Lung (tissue), 12 donors: ENCODE measurements around the gene PHETA1. TPM values are rescaled to one million over a fixed set of nuclear protein-coding genes. Genes with fewer than 3 reads are reported as not detected.
"Not testable (repeated sequence)": the region's sequence is repeated elsewhere in the genome, so short reads cannot be mapped to it uniquely, and the experiment has no call there.

Experiments
- ATAC-seq: fragments of 200-7000 bp; cut with Tn5 transposase; one replicate; pipeline ENCODE4 v1.9.1; 2020; ENCODE audit warnings: moderate number of reproducible peaks; ENCODE audit not compliant: insufficient read depth, low FRiP score
- DNase-seq, 3 donors: peaks; one replicate each; pipeline ENCODE4 v3.0.0-alpha.2; 2013 to 2017
- H3K27ac ChIP-seq, 2 donors: one replicate each; pipeline ENCODE4 v1.5.1; 2013; ENCODE audit warnings: mild to moderate bottlenecking in 2 of 2, moderate library complexity in 2 of 2, control low read depth in 1 of 2, inconsistent platforms in 1 of 2, low read depth in 1 of 2, low read length in 1 of 2
- H3K27me3 ChIP-seq, 3 donors: one replicate each; pipeline ENCODE4 v1.5.1; 2013; ENCODE audit warnings: low read length in 2 of 3; ENCODE audit not compliant: control insufficient read depth in 3 of 3, insufficient read depth in 3 of 3
- H3K36me3 ChIP-seq, 4 donors: one replicate each; pipeline ENCODE4 v1.5.1; 2013; ENCODE audit warnings: low read length in 4 of 4, mild to moderate bottlenecking in 1 of 4, moderate library complexity in 1 of 4; ENCODE audit not compliant: control insufficient read depth in 4 of 4, insufficient read depth in 4 of 4
- H3K4me1 ChIP-seq, 5 donors: one replicate each; pipeline ENCODE4 v1.5.1; 2013; ENCODE audit warnings: low read length in 5 of 5, mild to moderate bottlenecking in 2 of 5, moderate library complexity in 1 of 5; ENCODE audit not compliant: control insufficient read depth in 5 of 5, insufficient read depth in 5 of 5
- H3K4me3 ChIP-seq: one replicate; pipeline ENCODE4 v1.5.1; 2013; ENCODE audit warnings: mild to moderate bottlenecking, control low read depth, moderate library complexity
- H3K9ac ChIP-seq, 2 donors: one replicate each; pipeline ENCODE4 v1.5.1; 2013; ENCODE audit warnings: low read length in 2 of 2, control low read depth in 1 of 2; ENCODE audit not compliant: insufficient read depth in 1 of 2
- H3K9me3 ChIP-seq, 4 donors: one replicate each; pipeline ENCODE4 v1.5.1; 2013; ENCODE audit warnings: low read length in 3 of 4, mild to moderate bottlenecking in 1 of 4, moderate library complexity in 1 of 4; ENCODE audit not compliant: control insufficient read depth in 4 of 4, insufficient read depth in 3 of 4
- WGBS, 2 donors: extraction: QIAGEN DNeasy Blood & Tissue Kit; methylation state at CpG; one replicate each; pipeline ENCODE4 v1.1.7; 2013; 5-methylcytosine and 5-hydroxymethylcytosine counted together
- polyA plus RNA-seq, 2 donors: library from polyadenylated mRNA; stranded (reverse); fragments of 200-250 nt; gene quantifications; one replicate each; pipeline ENCODE4 v1.2.1, GENCODE V29; 2013
- total RNA-seq, 2 donors: library from RNA; depleted of rRNA in 1 of 2; stranded (reverse); fragments of >200 nt in 1 of 2; gene quantifications; one replicate each; pipeline ENCODE4 v1.2.1, GENCODE V29; 2014 to 2021
- TF ChIP-seq, protein P1 (sequence below): IDR thresholded peaks from 2 replicates; pipeline ENCODE4 v1.5.1; 2012; ENCODE audit warnings: mild to moderate bottlenecking; ENCODE audit errors: control extremely low read depth, extremely low read depth
- donor health status: control.
- donor health status: control.
- donor health status: Bipolar disorder and iron deficiency.
- donor health status: healthy.
- donor health status: DM: yes; HTN: yes; CAD: no.

Gene PHETA1
- total and polyA plus RNA-seq, 4 donors = 3.1 to 15.4 (median 13.2) TPM

DNA sequence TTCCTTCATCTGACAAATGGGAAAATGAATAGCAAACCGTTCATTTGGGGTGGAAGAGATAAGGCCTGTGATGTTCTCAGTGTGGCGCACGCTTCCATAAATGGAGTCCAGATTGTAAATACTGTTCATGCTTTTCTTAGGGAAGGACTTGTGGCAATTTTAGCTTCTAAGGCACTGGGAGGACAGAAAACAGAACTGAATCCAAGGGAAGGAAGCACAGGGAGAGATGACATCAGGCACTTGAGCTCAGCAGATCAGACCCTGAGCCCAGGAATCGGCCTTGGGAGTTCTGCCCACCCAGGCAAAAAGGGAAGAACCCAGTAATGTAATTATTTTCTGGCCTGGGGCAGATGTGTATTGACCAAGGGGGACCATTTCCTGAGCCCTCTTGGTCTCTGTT lies 29.6 kb upstream of the PHETA1 start:
- Histone ChIP-seq H3K27me3 (no peaks in the 10 kb centered on the region), H3K4me1 (peaks cover 0 to 4% (median 0%) of the 10 kb centered on the region in 5 donors), H3K27ac (peak overlapping the region in 1 of 2 donors; percentile 77), H3K4me3 (no peak overlapping the region), H3K9ac (no peak overlapping the region), H3K9me3 (no peaks in the 10 kb centered on the region), H3K36me3 (no peaks in the 10 kb centered on the region)
- 74 to 75% methylated on average over 4 of the region's 4 CpGs for WGBS, 2 donors
- TF ChIP-seq, protein P1, sequence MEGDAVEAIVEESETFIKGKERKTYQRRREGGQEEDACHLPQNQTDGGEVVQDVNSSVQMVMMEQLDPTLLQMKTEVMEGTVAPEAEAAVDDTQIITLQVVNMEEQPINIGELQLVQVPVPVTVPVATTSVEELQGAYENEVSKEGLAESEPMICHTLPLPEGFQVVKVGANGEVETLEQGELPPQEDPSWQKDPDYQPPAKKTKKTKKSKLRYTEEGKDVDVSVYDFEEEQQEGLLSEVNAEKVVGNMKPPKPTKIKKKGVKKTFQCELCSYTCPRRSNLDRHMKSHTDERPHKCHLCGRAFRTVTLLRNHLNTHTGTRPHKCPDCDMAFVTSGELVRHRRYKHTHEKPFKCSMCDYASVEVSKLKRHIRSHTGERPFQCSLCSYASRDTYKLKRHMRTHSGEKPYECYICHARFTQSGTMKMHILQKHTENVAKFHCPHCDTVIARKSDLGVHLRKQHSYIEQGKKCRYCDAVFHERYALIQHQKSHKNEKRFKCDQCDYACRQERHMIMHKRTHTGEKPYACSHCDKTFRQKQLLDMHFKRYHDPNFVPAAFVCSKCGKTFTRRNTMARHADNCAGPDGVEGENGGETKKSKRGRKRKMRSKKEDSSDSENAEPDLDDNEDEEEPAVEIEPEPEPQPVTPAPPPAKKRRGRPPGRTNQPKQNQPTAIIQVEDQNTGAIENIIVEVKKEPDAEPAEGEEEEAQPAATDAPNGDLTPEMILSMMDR = no peak
- DNase-seq (peak in 1 of 3 donors; percentile 20), ATAC-seq (no peak)

DNA sequence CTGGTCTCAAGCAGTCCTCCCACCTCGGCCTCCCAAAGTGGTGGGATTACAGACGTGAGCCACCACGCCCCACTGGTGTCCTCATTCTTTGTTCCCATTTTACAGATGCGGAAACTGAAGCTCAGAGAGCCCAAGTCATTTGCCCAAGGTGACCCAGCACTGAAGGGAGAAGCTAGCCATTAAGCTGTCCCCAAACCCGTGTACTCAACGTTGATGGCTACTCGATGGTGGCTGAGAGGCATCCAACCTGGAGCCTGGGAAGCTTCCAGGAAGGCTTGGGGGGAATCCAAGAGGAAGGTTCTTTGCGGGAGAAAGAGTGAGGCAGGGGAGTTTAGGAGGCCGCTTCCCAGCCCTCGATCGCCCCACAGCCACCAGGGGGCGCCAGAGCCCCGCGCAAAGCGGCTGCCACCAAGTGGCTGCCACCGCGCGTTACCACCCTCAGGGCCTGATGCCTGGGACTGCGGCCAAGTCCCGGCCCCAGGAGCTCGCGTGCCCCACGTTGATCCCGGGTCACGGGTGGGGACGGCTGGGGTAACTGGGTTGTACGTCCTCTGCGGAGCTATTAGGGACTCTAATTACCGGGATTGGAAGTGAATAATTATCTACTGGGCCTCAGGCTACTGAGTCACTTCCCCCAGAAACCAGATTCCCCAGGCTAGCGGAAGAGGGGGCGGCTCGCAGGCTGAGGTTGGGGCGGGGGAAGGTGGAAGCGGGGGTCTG lies 28.0 kb upstream of the PHETA1 start:
- H3K9ac ChIP-seq = no peak overlapping the region
- H3K27me3 ChIP-seq = no peaks in the 10 kb centered on the region
- no peaks in the 10 kb centered on the region for H3K36me3 ChIP-seq
- H3K27ac ChIP-seq = peak overlapping the region in 1 of 2 donors; percentile 40
- H3K9me3 ChIP-seq = no peaks in the 10 kb centered on the region
- 7% methylated on average over 33 to 34 of the region's 34 CpGs for WGBS, 2 donors
- no peaks in the 10 kb centered on the region for H3K4me1 ChIP-seq
- TF ChIP-seq, protein P1 = peak; percentile 99
- H3K4me3 ChIP-seq = no peak overlapping the region
- peak; percentile 86 for ATAC-seq
- DNase-seq = peak; percentile 78 to 86 (median 84)

DNA sequence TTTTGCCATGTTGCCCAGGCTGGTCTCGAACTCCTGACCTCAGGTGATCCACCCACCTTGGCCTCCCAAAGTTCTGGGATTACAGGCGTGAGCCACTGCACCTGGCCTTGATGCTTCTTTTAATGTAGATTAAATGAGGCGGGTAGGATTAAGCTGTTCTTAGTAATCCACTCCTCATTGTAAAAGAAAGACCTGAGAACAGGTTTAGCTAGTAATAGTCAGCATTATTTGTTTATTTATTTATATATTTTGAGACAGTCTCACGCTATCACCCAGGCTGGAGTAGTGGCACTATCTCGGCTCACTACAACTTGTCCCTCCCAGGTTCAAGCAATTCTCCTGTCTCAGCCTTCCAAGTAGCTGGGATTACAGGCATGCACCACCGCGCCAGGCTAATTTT lies 27.4 kb upstream of the PHETA1 start:
- H3K4me1 ChIP-seq, H3K36me3 ChIP-seq, ATAC-seq, H3K27me3 ChIP-seq, H3K27ac ChIP-seq, DNase-seq, H3K4me3 ChIP-seq, H3K9me3 ChIP-seq, H3K9ac ChIP-seq: not testable (repeated sequence)
- WGBS, 2 donors = 90 to 95% methylated on average over 7 of the region's 7 CpGs

DNA sequence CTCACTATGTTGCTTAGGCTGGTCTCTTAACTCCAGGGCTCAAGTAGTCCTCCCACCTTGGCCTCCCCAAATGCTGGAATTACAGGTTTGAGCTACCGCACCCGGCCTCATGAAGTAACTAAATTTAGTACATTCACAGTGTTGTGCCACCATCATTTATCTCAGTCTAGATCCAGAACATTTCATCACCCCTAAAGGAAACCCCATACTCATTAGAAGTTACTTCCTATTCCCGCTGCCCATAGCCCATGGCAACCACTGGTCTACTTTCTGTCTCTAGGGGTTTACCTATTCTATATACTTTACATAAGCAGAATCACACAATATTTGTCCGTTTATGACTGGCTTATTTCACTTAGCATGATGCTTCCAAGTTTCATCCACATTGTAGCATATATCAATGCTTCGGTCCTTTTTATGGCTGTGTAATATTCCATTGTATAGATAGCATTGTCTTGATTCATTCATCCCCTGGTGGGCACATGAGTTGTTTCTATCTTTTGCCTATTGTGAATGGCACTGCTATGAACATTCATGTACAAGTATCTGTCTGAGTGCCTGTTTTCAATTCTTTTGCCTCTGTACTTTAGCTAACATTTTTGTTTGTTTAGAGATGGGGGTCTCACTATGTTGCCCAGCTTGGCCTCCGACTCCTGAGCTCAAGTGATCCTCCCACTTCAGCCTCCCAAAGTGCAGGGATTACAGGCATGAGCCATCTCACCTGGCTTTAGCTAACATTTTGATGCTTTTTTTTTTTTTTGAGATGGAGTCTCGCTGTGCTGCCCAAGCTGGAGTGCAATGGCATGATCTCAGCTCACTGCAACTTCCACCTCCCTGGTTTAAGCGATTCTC lies 26.7 kb upstream of the PHETA1 start:
- Histone ChIP-seq H3K4me3 (no peak overlapping the region), H3K27me3 (no peaks in the 10 kb centered on the region), H3K4me1 (no peaks in the 10 kb centered on the region), H3K9ac (no peak overlapping the region), H3K9me3 (no peaks in the 10 kb centered on the region), H3K36me3 (no peaks in the 10 kb centered on the region), H3K27ac (no peak overlapping the region)
- 59 to 83% methylated on average over 8 of the region's 8 CpGs for WGBS, 2 donors
- DNase-seq (no peak), ATAC-seq (no peak)
- TF ChIP-seq, protein P1 = no peak
